Ecto neural progenitor cell (in vitro differentiated cells): ENCODE data around the gene MBD6.
"Not testable (repeated sequence)": the region's sequence is repeated elsewhere in the genome, so short reads cannot be mapped to it uniquely, and the experiment has no call there.

ENCODE experiments used
- DNase-seq: peaks from one replicate; pipeline ENCODE4 v3.0.0-alpha.2; 2018; ENCODE audit warnings: low spot score

Gene MBD6

GRCh38 chr12:57515408-57515933, 7.2 kb upstream of the MBD6 start:
- DNase-seq = no peak

GRCh38 chr12:57515934-57516541, 6.6 kb upstream of the MBD6 start:
- no peak for DNase-seq

GRCh38 chr12:57516617-57517153, 5.9 kb upstream of the MBD6 start:
- no peak for DNase-seq

GRCh38 chr12:57517187-57517586, 5.4 kb upstream of the MBD6 start:
- no peak for DNase-seq

GRCh38 chr12:57517718-57518117, 4.9 kb upstream of the MBD6 start:
- not testable (repeated sequence) for DNase-seq

GRCh38 chr12:57518176-57518919, 4.3 kb upstream of the MBD6 start:
- no peak for DNase-seq

- DNase-seq = peak; percentile 75
Measured at GRCh38 chr12:57518920-57519795, 3.5 kb upstream of the MBD6 start.

- DNase-seq = peak; percentile 80
Measured at GRCh38 chr12:57519796-57520052, 2.9 kb upstream of the MBD6 start.

GRCh38 chr12:57520053-57520818, 2.4 kb upstream of the MBD6 start, which contains the start of gene DDIT3:
DDIT3 (minus strand) TSS chr12:57520514; CDS start chr12:57517406, 3,108 bp downstream.
- DNase-seq = peak; percentile 100

- DNase-seq = peak; percentile 72
Measured at GRCh38 chr12:57521525-57522010, 1.1 kb upstream of the MBD6 start.

- no peak for DNase-seq
Measured at GRCh38 chr12:57522887-57523705, 472 bp downstream of the MBD6 start.

- DNase-seq = peak; percentile 54
Measured at GRCh38 chr12:57523706-57524614, 1.3 kb downstream of the MBD6 start.

- DNase-seq = peak; percentile 58
Measured at GRCh38 chr12:57524814-57525614, 2.4 kb downstream of the MBD6 start.

- DNase-seq = no peak
Measured at GRCh38 chr12:57525615-57526383, 3.2 kb downstream of the MBD6 start.

- DNase-seq = no peak
Measured at GRCh38 chr12:57526477-57527126, 4.0 kb downstream of the MBD6 start.

- DNase-seq = no peak
Measured at GRCh38 chr12:57527184-57527583, 4.6 kb downstream of the MBD6 start.

GRCh38 chr12:57528176-57528575, 5.6 kb downstream of the MBD6 start:
- no peak for DNase-seq
